ENCODE measurements around the gene EFCAB6.

DNA sequence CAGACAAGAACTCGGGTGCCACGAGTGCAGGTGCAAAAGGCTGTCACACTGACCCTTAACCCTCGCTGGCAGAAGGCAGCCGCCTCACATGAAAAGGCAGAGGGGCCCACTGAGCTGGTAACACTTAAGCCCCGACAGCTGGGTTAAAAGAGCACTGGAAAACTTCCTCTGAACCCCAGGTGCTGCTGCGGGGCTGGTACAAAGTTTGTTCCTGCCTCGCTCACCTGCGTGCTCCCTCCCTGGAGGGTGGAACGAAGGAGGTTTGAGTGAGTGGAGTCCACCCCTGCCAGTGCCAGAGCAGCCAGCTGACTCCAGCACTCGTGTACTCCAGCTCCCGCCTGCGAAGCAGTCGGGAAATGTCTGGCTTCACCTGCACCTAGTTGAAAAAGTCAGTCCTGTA is 37.6 kb upstream of the EFCAB6 start:
- TF ChIP-seq CTCF (IDR thresholded peaks at IDR 0.05) (no peak), ZFX (IDR thresholded peaks at IDR 0.05; ENCODE audit: borderline replicate concordance) (no peak)
